Stomach (tissue), 4 donors: ENCODE measurements around the gene COLGALT1.

Experiments used
- CTCF ChIP-seq, 7 experiments: fragments of 450-650 bp in 4 of 7; fragments of 200-600 bp in 3 of 7; sonication (generic) in 3 of 7; IDR thresholded peaks; one replicate each; pipeline ENCODE4 v1.5.1; 2016 to 2019; ENCODE audit warnings: antibody characterized with exemption in 7 of 7, control low read depth in 2 of 7, mild to moderate bottlenecking in 1 of 7
- EP300 ChIP-seq: sonication (generic); formaldehyde crosslinking; IDR thresholded peaks from one replicate; pipeline ENCODE4 v1.6.1; 2017; ENCODE audit warnings: antibody characterized with exemption
- POLR2A ChIP-seq, 4 donors: fragments of 450-650 bp; IDR thresholded peaks; one replicate each; pipeline ENCODE4 v1.6.1; 2016; ENCODE audit warnings: antibody characterized with exemption in 4 of 4, control low read depth in 2 of 4, mild to moderate bottlenecking in 1 of 4, moderate library complexity in 1 of 4
- POLR2AphosphoS5 ChIP-seq, 3 donors: sonication (generic); formaldehyde crosslinking; IDR thresholded peaks; one replicate each; pipeline ENCODE4 v1.6.1; 2016; ENCODE audit warnings: antibody characterized with exemption in 3 of 3

- no peak for TF ChIP-seq CTCF (IDR thresholded peaks at IDR 0.05)
- TF ChIP-seq POLR2A (IDR thresholded peaks at IDR 0.05): no peak
- TF ChIP-seq EP300: no peak
- TF ChIP-seq POLR2AphosphoS5 (IDR thresholded peaks at IDR 0.05): no peak
Measured at GRCh38 chr19:17542042-17542441, 13.4 kb upstream of the COLGALT1 start.
